K562 (cell line): ENCODE results near the gene CFAP20. TPM values are rescaled to one million over a fixed set of nuclear protein-coding genes. Genes with fewer than 3 reads are reported as not detected.

Source experiments
- ATAC-seq: fragments of 200-7000 bp; cut with Tn5 transposase; 3 replicates; pipeline ENCODE4 v1.9.1; 2020; ENCODE audit warnings: moderate library complexity
- BruUV-seq: library from RNA; stranded (reverse); fragments of 400-500 nt; replicated peaks from 2 replicates; lab custom pipeline; 2021; lab: Mats Ljungman, UMichigan
- CTCF ChIA-PET: fragments of 300-600 bp; formaldehyde crosslinking; extraction: SDS; loops from one replicate; lab custom pipeline; 2021; ENCODE audit warnings: low intra/inter-chr PET ratio; lab: Yijun Ruan, JAX
- POLR2A ChIA-PET: fragments of 300-600, 350-650 bp; sonication (Branson Sonifier 250); formaldehyde crosslinking; extraction: SDS; loops from one replicate; lab custom pipeline; 2021; ENCODE audit warnings: antibody characterized with exemption, inconsistent platforms; lab: Yijun Ruan, JAX
- DNase-seq, 4 experiments: peaks; one replicate each; pipeline versions ENCODE4 v3.0.0 to v3.0.0-alpha.2; 2011 to 2018; ENCODE audit warnings: low spot score in 3 of 4, mixed read lengths in 3 of 4; ENCODE audit errors: extremely low read depth in 1 of 4
- FAIRE-seq: peaks from 2 replicates; lab custom pipeline; 2011; peaks lifted over from hg19 to GRCh38; lab: Jason Lieb, UNC
- H2AFZ ChIP-seq: 2 replicates; pipeline ENCODE4 v1.6.0; 2011; ENCODE audit warnings: low read depth, low read length, control low read depth, inconsistent platforms
- H3K27ac ChIP-seq: fragments of 200-600 bp; 3 replicates; pipeline ENCODE4 v1.8.0; 2011; ENCODE audit warnings: low read depth, mild to moderate bottlenecking, control low read depth, inconsistent platforms, low read length, moderate library complexity, mixed read lengths; ENCODE audit errors: extremely low read depth
- H3K27me3 ChIP-seq, 2 experiments: fragments of 300-600 bp in 1 of 2; 2 replicates in 1 of 2; 3 replicates in 1 of 2; pipeline versions ENCODE4 v1.6.0 to v1.8.0; 2011; ENCODE audit warnings: inconsistent platforms in 2 of 2, low read length in 2 of 2, mild to moderate bottlenecking in 1 of 2, mixed read lengths in 1 of 2, moderate library complexity in 1 of 2; ENCODE audit not compliant: control insufficient read depth in 2 of 2, insufficient read depth in 2 of 2
- H3K36me3 ChIP-seq: fragments of 300-600 bp; 3 replicates; pipeline ENCODE4 v1.8.0; 2011; ENCODE audit warnings: mild to moderate bottlenecking, low read length, inconsistent platforms; ENCODE audit not compliant: control insufficient read depth, insufficient read depth
- H3K4me1 ChIP-seq, 2 experiments: fragments of 200-600 bp in 1 of 2; replicated peaks in 1 of 2; 2 replicates in 1 of 2; 3 replicates in 1 of 2; pipeline versions ENCODE4 v1.5.1 to v1.8.0; 2011; ENCODE audit warnings: inconsistent platforms in 2 of 2, low read length in 2 of 2, mild to moderate bottlenecking in 1 of 2, mixed read lengths in 1 of 2, moderate library complexity in 1 of 2; ENCODE audit not compliant: control insufficient read depth in 2 of 2, insufficient read depth in 2 of 2
- H3K4me2 ChIP-seq: 2 replicates; pipeline ENCODE4 v1.6.1; 2011; ENCODE audit warnings: low read length, control low read depth, inconsistent platforms, mixed read lengths; ENCODE audit not compliant: insufficient read depth
- H3K4me3 ChIP-seq: fragments of 200-600 bp; sonication (generic), shearing (Covaris generic); 2 replicates; pipeline ENCODE4 v1.5.1; 2016; ENCODE audit warnings: control low read depth, inconsistent platforms
- H3K79me2 ChIP-seq: fragments of 200-600 bp; 3 replicates; pipeline ENCODE4 v1.8.0; 2011; ENCODE audit warnings: low read length, inconsistent platforms; ENCODE audit not compliant: control insufficient read depth, insufficient read depth
- H3K9ac ChIP-seq, 2 experiments: 2 replicates each; pipeline versions ENCODE4 v1.6.0 to v1.6.1; 2011; ENCODE audit warnings: low read depth in 2 of 2, low read length in 2 of 2, control low read depth in 1 of 2, inconsistent platforms in 1 of 2, mild to moderate bottlenecking in 1 of 2, mixed read lengths in 1 of 2; ENCODE audit not compliant: insufficient read depth in 1 of 2
- H3K9me1 ChIP-seq: one replicate; pipeline ENCODE4 v1.6.0; 2011; ENCODE audit warnings: inconsistent platforms, mild to moderate bottlenecking, low read length, moderate library complexity; ENCODE audit not compliant: control insufficient read depth, insufficient read depth
- H3K9me3 ChIP-seq: replicated peaks from 2 replicates; pipeline ENCODE4 v1.5.1; 2011; ENCODE audit warnings: low read depth, low read length, inconsistent platforms; ENCODE audit not compliant: control insufficient read depth, insufficient read depth
- H4K20me1 ChIP-seq: replicated peaks from 2 replicates; pipeline ENCODE4 v1.6.1; 2011; ENCODE audit warnings: low read length, inconsistent platforms, mixed read lengths; ENCODE audit not compliant: control insufficient read depth, insufficient read depth
- ZNF57 ChIP-seq: fragments of 450-650 bp; formaldehyde crosslinking; IDR thresholded peaks from 2 replicates; pipeline ENCODE4 v1.4.0; 2020; ENCODE audit warnings: mild to moderate bottlenecking, moderate library complexity
- WGBS: fragments of 100-300 bp; shearing (Covaris generic); methylation state at CpG from one replicate; pipeline ENCODE4 v1.1.6; 2016; ENCODE audit warnings: low coverage, mixed read lengths; ENCODE audit not compliant: insufficient coverage; ENCODE audit errors: missing lambda C conversion rate; 5-methylcytosine and 5-hydroxymethylcytosine counted together
- in situ Hi-C: fragments of 300-500 bp; cut with MboI; formaldehyde crosslinking; loops from 4 replicates; pipeline ENCODE4 v1.15.0; 2018; ENCODE audit warnings: inconsistent platforms, mixed read lengths
- intact Hi-C: fragments of 100-400 bp; cut with micrococcal nuclease; formaldehyde crosslinking; loops from 2 replicates; pipeline ENCODE4 v1.14.2; 2022
- polyA plus RNA-seq, 8 experiments: library from polyadenylated mRNA; depleted of rRNA in 4 of 8; stranded (reverse) in 5 of 8; unstranded in 3 of 8; fragments of >200 nt; fragmentation: Nextera tagmentation in 2 of 8; fragmentation: Illumina TruSeq in 1 of 8; extraction: Ambion mirVana in 2 of 8; extraction: Trizol in 1 of 8; gene quantifications; 2 replicates each; pipeline versions ENCODE4 v1.2.1 to v1.2.3, GENCODE V29; 2011 to 2014; ENCODE audit warnings: inconsistent platforms in 1 of 8, missing spikeins in 1 of 8
- total RNA-seq, 7 experiments: library from RNA; depleted of rRNA in 6 of 7; stranded (reverse); fragments of >200 nt in 6 of 7; fragmentation: Illumina TruSeq in 2 of 7; extraction: Trizol in 2 of 7; gene quantifications; 2 replicates each; pipeline versions ENCODE4 v1.2.1 to v1.2.3, GENCODE V29; 2011 to 2021; ENCODE audit warnings: low replicate concordance in 1 of 7
- TF ChIP-seq, protein P1 (sequence below): fragments of 450-650 bp; IDR thresholded peaks from 2 replicates; pipeline ENCODE4 v1.6.1; 2018; ENCODE audit not compliant: partially characterized antibody

Gene CFAP20
- total and polyA plus RNA-seq, 9 of the 15 experiments (the other 6 are each of a cell fraction or from before 2014, with no cell fraction given), result 20.5 to 90.5 (median 75.3) TPM

DNA sequence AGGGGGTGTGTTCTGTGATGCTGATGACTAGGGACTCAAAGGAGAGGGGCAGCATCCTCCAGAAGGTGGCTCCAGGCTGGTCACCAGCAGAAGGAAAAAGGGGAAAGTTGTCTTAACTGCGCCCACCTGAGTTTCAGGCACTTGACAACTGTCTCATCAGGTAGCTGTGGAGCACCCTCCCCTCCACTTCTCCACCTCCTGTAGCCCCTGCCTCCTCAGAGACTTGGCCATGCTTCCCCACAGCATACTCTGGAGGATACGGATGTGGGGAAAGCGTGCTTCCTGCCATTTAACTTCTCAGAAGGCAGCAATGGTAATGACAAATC is 17.9 kb downstream of the CFAP20 start:
- no peak; the same call in 2 of the 3 replicates for ATAC-seq
- BruUV-seq, result no TSS peak
- ChIA-PET CTCF (no interaction called here), POLR2A (no interaction called here)
- no peaks in the 10 kb centered on the region; a peak in 1 of 5 replicates for H3K27me3 ChIP-seq
- H3K9me3 ChIP-seq, result no peaks in the 10 kb centered on the region
- peaks cover 36% of the 10 kb centered on the region for H3K36me3 ChIP-seq
- no peak overlapping the region for H2AFZ ChIP-seq
- in situ Hi-C loops, result no loop called here
- FAIRE-seq, result no peak
- peaks cover 2% of the 10 kb centered on the region; the same call in 1 of the 3 replicates for H3K79me2 ChIP-seq
- no peak overlapping the region for H3K27ac ChIP-seq
- no peak overlapping the region for H3K4me3 ChIP-seq
- no peaks in the 10 kb centered on the region for H3K9me1 ChIP-seq
- no peak for TF ChIP-seq ZNF57 (CRISPR knock-in tag)
- TF ChIP-seq, protein P1, sequence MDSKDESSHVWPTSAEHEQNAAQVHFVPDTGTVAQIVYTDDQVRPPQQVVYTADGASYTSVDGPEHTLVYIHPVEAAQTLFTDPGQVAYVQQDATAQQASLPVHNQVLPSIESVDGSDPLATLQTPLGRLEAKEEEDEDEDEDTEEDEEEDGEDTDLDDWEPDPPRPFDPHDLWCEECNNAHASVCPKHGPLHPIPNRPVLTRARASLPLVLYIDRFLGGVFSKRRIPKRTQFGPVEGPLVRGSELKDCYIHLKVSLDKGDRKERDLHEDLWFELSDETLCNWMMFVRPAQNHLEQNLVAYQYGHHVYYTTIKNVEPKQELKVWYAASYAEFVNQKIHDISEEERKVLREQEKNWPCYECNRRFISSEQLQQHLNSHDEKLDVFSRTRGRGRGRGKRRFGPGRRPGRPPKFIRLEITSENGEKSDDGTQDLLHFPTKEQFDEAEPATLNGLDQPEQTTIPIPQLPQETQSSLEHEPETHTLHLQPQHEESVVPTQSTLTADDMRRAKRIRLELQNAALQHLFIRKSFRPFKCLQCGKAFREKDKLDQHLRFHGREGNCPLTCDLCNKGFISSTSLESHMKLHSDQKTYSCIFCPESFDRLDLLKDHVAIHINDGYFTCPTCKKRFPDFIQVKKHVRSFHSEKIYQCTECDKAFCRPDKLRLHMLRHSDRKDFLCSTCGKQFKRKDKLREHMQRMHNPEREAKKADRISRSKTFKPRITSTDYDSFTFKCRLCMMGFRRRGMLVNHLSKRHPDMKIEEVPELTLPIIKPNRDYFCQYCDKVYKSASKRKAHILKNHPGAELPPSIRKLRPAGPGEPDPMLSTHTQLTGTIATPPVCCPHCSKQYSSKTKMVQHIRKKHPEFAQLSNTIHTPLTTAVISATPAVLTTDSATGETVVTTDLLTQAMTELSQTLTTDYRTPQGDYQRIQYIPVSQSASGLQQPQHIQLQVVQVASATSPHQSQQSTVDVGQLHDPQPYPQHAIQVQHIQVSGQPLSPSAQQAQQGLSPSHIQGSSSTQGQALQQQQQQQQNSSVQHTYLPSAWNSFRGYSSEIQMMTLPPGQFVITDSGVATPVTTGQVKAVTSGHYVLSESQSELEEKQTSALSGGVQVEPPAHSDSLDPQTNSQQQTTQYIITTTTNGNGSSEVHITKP, result peak; percentile 32
- no peak for DNase-seq
- H4K20me1 ChIP-seq, result no peaks in the 10 kb centered on the region
- no peaks in the 10 kb centered on the region; a peak in 1 of 5 replicates for H3K4me1 ChIP-seq
- no peak overlapping the region for H3K4me2 ChIP-seq
- 65% methylated on average over 3 of the region's 3 CpGs for WGBS
- intact Hi-C loops, result no loop called here
- no peak overlapping the region for H3K9ac ChIP-seq
